GM18951 (cell line): Measurements from ENCODE around the gene GSTA4.
"Not testable (repeated sequence)": the region's sequence is repeated elsewhere in the genome, so short reads cannot be mapped to it uniquely, and the experiment has no call there.

Source experiments
- POLR2A ChIP-seq: IDR thresholded peaks from 4 replicates; pipeline ENCODE4 v1.6.1; 2011; ENCODE audit warnings: mild to moderate bottlenecking; ENCODE audit not compliant: insufficient read length, insufficient read depth; ENCODE audit errors: extremely low read depth
- in situ Hi-C: fragments of 300-500 bp; cut with MboI; formaldehyde crosslinking; loops from one replicate; pipeline ENCODE4 v1.12.0; 2022; ENCODE audit warnings: low sequenced_read_pairs, mixed read lengths, inconsistent platforms; ENCODE audit not compliant: unreplicated experiment

GSTA4 gene

DNA sequence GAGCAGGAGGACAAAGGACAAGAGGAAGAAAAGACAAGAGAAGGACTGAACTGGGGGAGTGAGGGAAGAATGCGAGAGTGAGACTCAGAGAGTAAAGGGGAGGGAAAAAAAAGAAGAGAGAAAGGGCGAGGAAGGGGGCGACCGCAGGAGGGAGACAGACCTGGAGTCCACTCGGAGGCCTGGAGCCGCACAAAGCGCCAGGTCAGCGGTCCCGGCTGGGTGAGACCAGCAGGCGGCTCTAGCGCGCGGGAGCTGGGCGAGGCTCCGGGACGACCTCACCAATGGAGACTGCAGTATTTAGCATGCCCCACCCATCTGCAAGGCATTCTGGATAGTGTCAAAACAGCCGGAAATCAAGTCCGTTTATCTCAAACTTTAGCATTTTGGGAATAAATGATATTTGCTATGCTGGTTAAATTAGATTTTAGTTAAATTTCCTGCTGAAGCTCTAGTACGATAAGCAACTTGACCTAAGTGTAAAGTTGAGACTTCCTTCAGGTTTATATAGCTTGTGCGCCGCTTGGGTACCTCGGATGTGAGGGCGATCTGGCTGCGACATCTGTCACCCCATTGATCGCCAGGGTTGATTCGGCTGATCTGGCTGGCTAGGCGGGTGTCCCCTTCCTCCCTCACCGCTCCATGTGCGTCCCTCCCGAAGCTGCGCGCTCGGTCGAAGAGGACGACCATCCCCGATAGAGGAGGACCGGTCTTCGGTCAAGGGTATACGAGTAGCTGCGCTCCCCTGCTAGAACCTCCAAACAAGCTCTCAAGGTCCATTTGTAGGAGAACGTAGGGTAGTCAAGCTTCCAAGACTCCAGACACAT is at the start of gene GSTA4:
TSS of gene GSTA4 (minus strand) at position 196 of the 824 bp plus-strand sequence. CDS start 1,041 bp downstream, outside the sequence.
- in situ Hi-C loops: not testable (repeated sequence)

DNA sequence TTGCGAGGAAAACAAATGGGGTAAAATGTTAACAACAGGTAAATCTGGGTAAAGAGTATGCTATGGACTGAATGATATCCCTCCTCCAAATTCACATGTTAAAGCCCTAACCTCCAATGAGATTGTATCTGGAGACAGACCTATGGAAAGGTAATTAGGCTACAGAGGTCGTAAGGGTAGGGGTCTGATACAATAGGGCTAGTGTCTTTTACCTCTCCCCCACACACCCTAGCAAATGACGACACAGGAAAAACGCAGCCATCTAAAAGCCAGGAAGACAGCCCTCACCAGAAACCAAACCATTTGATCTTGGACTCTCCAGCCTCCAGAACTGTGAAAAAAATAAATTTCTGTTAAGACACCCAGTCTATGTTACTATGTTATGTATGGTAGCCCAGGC is 49.5 kb upstream of the GSTA4 start:
- in situ Hi-C loops: no loop called here
- TF ChIP-seq POLR2A: no peak

DNA sequence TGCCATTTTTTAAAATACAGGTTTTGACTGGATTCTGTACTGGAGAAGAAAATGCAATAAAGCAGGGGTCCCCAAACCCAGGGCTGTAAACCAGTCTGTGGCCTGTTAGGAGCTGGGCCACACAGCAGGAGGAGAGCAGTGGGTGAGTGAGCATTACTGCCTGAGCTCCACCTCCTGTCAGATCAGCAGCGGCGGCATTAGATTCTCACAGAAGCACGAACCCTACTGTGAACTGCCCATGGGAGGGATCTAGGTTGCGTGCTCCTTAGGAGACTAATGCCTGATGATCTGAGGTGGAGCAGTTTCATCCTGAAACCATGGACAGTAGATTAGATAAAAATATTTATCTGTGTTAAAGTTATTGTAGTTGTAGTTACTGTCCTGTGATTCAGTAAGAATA is 49.0 kb upstream of the GSTA4 start:
- TF ChIP-seq POLR2A: no peak
- in situ Hi-C loops: no loop called here

DNA sequence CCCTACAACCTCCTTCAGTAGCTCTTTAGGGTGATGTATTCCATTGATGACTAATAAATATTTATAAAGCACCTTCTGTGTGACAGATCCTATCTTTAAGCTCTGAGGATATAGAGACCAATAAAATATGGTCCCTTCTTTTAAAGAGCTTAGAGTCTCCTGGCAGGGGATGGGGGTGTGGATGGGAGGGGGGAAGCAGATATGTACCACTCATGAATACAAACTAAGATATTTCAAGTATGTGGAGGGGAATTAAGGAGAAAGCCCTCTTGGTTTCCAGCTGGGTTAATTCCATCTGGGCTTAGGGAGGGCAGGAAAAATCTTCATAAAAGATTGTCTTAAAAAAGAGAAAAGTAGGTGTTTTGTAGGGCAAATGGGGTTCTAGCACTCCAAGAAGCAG is 48.5 kb upstream of the GSTA4 start:
- TF ChIP-seq POLR2A: no peak
- in situ Hi-C loops: no loop called here

GRCh38 chr6:53042112-53042511 is 47.0 kb upstream of the GSTA4 start:
- no peak for TF ChIP-seq POLR2A
- in situ Hi-C loops: no loop called here

DNA sequence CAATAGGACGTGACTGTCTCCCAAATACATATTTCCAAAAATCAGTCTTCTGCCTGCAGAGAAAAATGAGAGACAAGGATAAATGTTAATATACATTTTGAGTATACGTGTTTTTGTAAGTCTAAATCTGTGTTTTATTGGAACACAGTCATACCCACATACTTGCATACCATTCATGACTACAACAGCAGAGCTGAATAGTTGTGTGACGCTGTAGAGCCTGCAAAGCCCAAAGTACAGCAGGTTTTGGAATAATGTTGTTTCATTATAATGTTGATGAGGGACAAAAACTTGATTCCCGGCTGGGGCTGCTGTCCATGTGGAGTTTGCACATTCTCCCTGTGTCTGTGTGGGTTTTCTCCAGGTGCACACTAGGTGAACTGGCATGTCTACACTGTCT is 46.3 kb upstream of the GSTA4 start:
- in situ Hi-C loops: no loop called here
- TF ChIP-seq POLR2A: no peak

- TF ChIP-seq POLR2A: no peak
- in situ Hi-C loops: no loop called here
These were observed 43.5 kb upstream of the GSTA4 start for GRCh38 chr6:53038596-53038995.

DNA sequence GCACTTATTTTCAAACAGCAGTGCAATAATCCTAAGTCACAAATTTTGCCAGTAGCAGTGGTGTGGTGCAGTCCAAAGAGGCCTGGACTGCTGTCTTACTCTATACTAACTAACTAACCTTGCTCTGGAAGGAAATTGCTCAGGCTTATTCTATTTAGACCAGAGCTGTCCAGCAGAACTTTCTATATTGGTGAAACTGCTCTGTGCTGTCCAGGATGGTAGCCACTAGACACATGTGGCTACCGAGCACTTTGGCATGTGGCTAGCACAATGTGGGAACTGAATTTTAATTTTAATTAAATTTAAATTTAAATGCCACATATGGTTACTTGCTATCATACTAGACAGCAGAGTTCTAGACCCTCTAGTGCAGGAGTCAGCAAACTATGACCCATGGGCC is 43.1 kb upstream of the GSTA4 start:
- in situ Hi-C loops: no loop called here
- TF ChIP-seq POLR2A: no peak

- no peak for TF ChIP-seq POLR2A
- in situ Hi-C loops: no loop called here
These were observed 40.6 kb upstream of the GSTA4 start for GRCh38 chr6:53035549-53036213.

GRCh38 chr6:53033764-53034163 is 38.7 kb upstream of the GSTA4 start:
- TF ChIP-seq POLR2A: no peak
- in situ Hi-C loops: no loop called here

- no peak for TF ChIP-seq POLR2A
- in situ Hi-C loops: no loop called here
These were observed 37.8 kb upstream of the GSTA4 start for GRCh38 chr6:53032849-53033248.

GRCh38 chr6:53031281-53031680 is 36.2 kb upstream of the GSTA4 start:
- no peak for TF ChIP-seq POLR2A
- in situ Hi-C loops: no loop called here

DNA sequence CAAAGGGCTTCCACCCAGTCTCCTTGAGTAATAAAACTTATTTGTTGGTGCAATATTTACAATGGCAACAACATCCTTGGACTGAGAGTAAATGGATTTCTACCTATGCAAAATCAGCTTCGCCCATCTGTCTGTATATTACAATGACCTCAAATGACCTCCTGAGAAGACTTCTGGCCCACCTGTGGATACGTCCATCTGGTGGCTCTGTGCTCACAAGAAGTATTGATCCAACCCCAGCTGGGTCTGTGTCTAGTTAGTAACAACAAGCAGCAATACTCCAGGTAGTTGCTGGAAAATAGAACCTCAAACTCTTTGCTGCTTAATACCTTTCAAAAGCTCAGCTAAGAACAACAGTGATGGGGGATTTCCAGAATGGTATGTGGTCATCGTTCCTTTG is 34.7 kb upstream of the GSTA4 start:
- in situ Hi-C loops: no loop called here
- no peak for TF ChIP-seq POLR2A

- no peak for TF ChIP-seq POLR2A
- in situ Hi-C loops: no loop called here
These were observed 34.2 kb upstream of the GSTA4 start for GRCh38 chr6:53029257-53029656.

DNA sequence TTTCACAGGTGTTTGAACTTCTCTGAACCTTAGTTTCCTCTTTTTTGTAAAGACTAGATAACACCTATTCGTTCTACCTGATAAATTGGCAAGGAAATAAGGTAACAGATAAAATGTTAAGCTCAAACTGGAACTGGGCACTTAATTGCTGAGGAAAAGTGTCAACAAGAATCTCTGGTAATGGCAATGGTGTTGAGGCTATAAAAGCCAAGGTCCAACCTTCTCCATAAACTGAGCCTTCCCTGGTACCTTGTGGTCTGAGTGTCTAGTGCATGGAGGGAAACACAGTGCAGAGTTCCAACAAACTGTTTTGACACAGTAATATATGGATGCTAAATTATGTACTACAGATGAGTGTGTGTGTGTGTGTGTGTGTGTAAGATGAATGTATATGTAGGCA is 33.4 kb upstream of the GSTA4 start:
- in situ Hi-C loops: no loop called here

More for the DNA sequence above, 33.4 kb upstream of the GSTA4 start:
- TF ChIP-seq POLR2A: no peak
